HL-60 (cell line): ENCODE measurements around the gene NCOR2.

Experiments
- GABPA ChIP-seq: IDR thresholded peaks from 2 replicates; pipeline ENCODE4 v1.6.1; 2012; ENCODE audit warnings: low read depth
- POLR2AphosphoS5 ChIP-seq: IDR thresholded peaks from 2 replicates; pipeline ENCODE4 v1.6.1; 2012; ENCODE audit warnings: low read depth
- SPI1 ChIP-seq: IDR thresholded peaks from 2 replicates; pipeline ENCODE4 v1.6.1; 2012; ENCODE audit warnings: low read depth, mild to moderate bottlenecking, borderline replicate concordance
- TF ChIP-seq, protein P1 (sequence below): IDR thresholded peaks from 2 replicates; pipeline ENCODE4 v1.6.1; 2012; ENCODE audit warnings: low read depth; ENCODE audit not compliant: insufficient replicate concordance
- TF ChIP-seq, protein P2 (sequence below): IDR thresholded peaks from one replicate; pipeline ENCODE4 v1.5.1; 2011; ENCODE audit warnings: low read length, control low read depth, inconsistent platforms; ENCODE audit not compliant: insufficient read depth

DNA sequence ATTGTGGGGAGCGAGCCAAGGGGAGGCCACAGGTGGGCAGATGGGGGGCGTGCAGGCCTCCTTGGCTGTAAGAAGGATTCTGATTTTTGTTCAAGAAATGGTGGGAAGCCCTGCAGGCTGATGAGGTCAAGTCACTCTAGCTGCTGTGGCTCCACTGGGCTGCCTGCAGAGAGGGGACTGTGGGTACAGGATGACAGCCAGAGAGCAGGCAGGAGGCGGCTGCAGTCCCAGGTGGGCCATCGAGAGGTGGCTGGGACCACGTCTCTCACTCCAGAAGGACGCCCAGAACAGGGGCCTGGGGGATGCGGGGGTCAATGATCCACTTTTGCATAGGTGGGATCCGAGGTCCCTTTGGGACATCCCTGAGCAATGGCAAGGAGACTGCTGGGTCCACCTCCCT is 9.1 kb downstream of the NCOR2 start:
- TF ChIP-seq, protein P1, sequence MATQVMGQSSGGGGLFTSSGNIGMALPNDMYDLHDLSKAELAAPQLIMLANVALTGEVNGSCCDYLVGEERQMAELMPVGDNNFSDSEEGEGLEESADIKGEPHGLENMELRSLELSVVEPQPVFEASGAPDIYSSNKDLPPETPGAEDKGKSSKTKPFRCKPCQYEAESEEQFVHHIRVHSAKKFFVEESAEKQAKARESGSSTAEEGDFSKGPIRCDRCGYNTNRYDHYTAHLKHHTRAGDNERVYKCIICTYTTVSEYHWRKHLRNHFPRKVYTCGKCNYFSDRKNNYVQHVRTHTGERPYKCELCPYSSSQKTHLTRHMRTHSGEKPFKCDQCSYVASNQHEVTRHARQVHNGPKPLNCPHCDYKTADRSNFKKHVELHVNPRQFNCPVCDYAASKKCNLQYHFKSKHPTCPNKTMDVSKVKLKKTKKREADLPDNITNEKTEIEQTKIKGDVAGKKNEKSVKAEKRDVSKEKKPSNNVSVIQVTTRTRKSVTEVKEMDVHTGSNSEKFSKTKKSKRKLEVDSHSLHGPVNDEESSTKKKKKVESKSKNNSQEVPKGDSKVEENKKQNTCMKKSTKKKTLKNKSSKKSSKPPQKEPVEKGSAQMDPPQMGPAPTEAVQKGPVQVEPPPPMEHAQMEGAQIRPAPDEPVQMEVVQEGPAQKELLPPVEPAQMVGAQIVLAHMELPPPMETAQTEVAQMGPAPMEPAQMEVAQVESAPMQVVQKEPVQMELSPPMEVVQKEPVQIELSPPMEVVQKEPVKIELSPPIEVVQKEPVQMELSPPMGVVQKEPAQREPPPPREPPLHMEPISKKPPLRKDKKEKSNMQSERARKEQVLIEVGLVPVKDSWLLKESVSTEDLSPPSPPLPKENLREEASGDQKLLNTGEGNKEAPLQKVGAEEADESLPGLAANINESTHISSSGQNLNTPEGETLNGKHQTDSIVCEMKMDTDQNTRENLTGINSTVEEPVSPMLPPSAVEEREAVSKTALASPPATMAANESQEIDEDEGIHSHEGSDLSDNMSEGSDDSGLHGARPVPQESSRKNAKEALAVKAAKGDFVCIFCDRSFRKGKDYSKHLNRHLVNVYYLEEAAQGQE: no peak
- TF ChIP-seq, protein P2, sequence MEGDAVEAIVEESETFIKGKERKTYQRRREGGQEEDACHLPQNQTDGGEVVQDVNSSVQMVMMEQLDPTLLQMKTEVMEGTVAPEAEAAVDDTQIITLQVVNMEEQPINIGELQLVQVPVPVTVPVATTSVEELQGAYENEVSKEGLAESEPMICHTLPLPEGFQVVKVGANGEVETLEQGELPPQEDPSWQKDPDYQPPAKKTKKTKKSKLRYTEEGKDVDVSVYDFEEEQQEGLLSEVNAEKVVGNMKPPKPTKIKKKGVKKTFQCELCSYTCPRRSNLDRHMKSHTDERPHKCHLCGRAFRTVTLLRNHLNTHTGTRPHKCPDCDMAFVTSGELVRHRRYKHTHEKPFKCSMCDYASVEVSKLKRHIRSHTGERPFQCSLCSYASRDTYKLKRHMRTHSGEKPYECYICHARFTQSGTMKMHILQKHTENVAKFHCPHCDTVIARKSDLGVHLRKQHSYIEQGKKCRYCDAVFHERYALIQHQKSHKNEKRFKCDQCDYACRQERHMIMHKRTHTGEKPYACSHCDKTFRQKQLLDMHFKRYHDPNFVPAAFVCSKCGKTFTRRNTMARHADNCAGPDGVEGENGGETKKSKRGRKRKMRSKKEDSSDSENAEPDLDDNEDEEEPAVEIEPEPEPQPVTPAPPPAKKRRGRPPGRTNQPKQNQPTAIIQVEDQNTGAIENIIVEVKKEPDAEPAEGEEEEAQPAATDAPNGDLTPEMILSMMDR: no peak
- TF ChIP-seq POLR2AphosphoS5: no peak
- TF ChIP-seq SPI1: no peak
- no peak for TF ChIP-seq GABPA
